ENCODE measurements around the gene STXBP6. TPM values are rescaled to one million over a fixed set of nuclear protein-coding genes. Genes with fewer than 3 reads are reported as not detected.

STXBP6 gene
- total RNA-seq, 1 experiment from 2014 or later = 0.27 TPM

DNA sequence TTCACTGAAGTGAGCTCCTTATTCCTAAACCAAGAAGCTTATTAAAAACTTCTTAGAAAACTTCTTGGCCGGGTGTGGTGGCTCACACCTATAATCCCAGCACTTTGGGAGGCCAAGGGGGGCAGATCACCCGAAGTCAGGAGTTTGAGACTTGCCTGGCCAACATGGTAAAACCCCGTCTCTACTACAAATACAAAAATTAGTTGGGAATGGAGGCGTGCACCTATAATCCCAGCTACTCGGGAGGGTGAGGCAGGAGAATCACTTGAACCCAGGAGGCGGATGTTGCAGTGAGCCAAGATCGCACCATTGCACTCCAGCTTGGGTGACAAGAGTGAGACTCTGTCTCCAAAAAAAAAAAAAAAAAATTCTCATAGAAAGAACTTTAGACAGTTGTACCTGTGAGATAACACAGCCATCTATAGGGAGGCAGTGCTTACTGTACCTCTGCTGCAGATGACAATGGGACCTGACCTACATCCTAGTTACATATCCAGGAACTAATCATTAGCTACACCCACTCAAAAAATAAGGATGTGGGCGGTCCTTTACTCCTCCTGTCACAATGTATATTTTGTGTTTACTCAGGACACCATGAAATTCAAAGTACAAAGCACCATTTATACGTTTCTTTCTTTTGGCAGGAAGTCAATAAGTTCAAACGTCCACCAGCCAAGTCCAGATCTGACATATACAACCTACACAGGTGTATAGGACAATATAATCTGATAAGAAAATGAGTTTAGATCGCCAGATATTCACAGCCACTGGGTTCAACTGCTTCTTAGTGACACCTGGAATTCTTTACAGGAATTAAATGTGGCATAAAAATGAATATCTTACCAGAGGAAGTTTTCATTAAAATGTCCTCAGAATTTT lies 14.9 kb downstream of the STXBP6 start (continued):
- TF ChIP-seq JUND (IDR thresholded peaks at IDR 0.05) (no peak), EGR1 (IDR thresholded peaks at IDR 0.05; ENCODE audit: low read depth) (no peak), RAD21 (IDR thresholded peaks at IDR 0.05; ENCODE audit: low read depth) (no peak), SIN3A (IDR thresholded peaks at IDR 0.05; ENCODE audit: low read depth) (no peak), CEBPB (IDR thresholded peaks at IDR 0.05; ENCODE audit: low read depth) (no peak), EZH2phosphoT487 (IDR thresholded peaks at IDR 0.05; ENCODE audit: borderline replicate concordance) (no peak)
- TF ChIP-seq, protein P1, sequence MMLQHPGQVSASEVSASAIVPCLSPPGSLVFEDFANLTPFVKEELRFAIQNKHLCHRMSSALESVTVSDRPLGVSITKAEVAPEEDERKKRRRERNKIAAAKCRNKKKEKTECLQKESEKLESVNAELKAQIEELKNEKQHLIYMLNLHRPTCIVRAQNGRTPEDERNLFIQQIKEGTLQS (IDR thresholded peaks at IDR 0.05) = no peak
- TF ChIP-seq, protein P2, sequence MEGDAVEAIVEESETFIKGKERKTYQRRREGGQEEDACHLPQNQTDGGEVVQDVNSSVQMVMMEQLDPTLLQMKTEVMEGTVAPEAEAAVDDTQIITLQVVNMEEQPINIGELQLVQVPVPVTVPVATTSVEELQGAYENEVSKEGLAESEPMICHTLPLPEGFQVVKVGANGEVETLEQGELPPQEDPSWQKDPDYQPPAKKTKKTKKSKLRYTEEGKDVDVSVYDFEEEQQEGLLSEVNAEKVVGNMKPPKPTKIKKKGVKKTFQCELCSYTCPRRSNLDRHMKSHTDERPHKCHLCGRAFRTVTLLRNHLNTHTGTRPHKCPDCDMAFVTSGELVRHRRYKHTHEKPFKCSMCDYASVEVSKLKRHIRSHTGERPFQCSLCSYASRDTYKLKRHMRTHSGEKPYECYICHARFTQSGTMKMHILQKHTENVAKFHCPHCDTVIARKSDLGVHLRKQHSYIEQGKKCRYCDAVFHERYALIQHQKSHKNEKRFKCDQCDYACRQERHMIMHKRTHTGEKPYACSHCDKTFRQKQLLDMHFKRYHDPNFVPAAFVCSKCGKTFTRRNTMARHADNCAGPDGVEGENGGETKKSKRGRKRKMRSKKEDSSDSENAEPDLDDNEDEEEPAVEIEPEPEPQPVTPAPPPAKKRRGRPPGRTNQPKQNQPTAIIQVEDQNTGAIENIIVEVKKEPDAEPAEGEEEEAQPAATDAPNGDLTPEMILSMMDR (IDR thresholded peaks at IDR 0.05 in 2 of 3, conservative IDR thresholded peaks at IDR 0.05 in 1 of 3; ENCODE audit: borderline replicate concordance in 1 of 3, insufficient read depth in 1 of 3, low read depth in 2 of 3, low read length in 2 of 3) = no peak

DNA sequence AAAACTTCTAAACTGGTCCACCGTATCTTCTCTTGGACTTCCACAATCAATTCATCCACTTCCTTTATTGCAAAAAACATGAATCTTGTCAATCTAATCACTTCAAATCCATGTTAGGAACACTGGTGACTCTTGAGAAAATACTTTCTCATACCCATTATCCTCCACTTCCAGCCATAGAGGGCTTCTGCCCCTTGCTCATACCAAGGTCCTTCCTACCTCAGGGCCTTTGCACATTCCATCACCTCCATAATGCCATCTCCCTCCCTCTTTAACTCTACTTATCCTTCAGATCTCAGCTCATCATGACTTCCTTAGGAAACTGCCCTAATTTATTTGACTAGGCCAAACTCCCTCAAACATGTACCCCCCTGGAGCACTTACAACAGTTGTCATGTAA lies 16.6 kb downstream of the STXBP6 start:
- no peaks in the 10 kb centered on the region for H3K4me1 ChIP-seq (ENCODE audit: control insufficient read depth in 1 of 2, insufficient read depth in 2 of 2, low read length in 2 of 2)
- ChIA-PET RAD21 (ENCODE audit: low non-redundant PET in 1 of 2, low total read pairs in 2 of 2, uncharacterized antibody in 2 of 2, unreplicated experiment in 2 of 2) (no interaction called here), POLR2A (no interaction called here), CTCF (no interaction called here)
- H3K36me3 ChIP-seq (ENCODE audit: control insufficient read depth in 1 of 2, insufficient read depth in 2 of 2, low read length in 2 of 2) = no peaks in the 10 kb centered on the region
- no peak overlapping the region for H2AFZ ChIP-seq (ENCODE audit: low read depth, low read length, poor library complexity, severe bottlenecking)
- peaks cover 3 to 31% of the 10 kb centered on the region in 2 experiments; a peak in 2 of 4 replicates for H3K9me3 ChIP-seq (ENCODE audit: control insufficient read depth in 1 of 2, insufficient read depth in 1 of 2, low read depth in 1 of 2, low read length in 2 of 2)
- no peaks in the 10 kb centered on the region for H4K20me1 ChIP-seq (ENCODE audit: insufficient read depth)
- no peak overlapping the region for H3K9ac ChIP-seq (ENCODE audit: low read length)
- H3K27ac ChIP-seq (ENCODE audit: low read depth, low read length) = no peak overlapping the region
- intact Hi-C loops (cut with micrococcal nuclease) = no loop called here
- BruUV-seq (replicated peaks) = no TSS peak
- DNase-seq (ENCODE audit: low read depth, low spot score) (no peak), ATAC-seq (no peak)
- no peak overlapping the region for H3K4me3 ChIP-seq (replicated peaks in 1 of 2; ENCODE audit: low read depth in 1 of 2, low read length in 2 of 2)
- H3K9me2 ChIP-seq (ENCODE audit: insufficient read depth) = no peaks in the 10 kb centered on the region
- H3K27me3 ChIP-seq (ENCODE audit: insufficient read depth, low read length) = no peaks in the 10 kb centered on the region
- no peak overlapping the region for H3K4me2 ChIP-seq (ENCODE audit: low read length)
- no peaks in the 10 kb centered on the region for H3K79me2 ChIP-seq (ENCODE audit: insufficient read depth, low read length)
- TF ChIP-seq POLR2AphosphoS5 (IDR thresholded peaks at IDR 0.05; ENCODE audit: low read depth, low read length) = no peak
- TF ChIP-seq TCF7L2 (IDR thresholded peaks at IDR 0.05; ENCODE audit: borderline replicate concordance, extremely low read depth, insufficient read depth, insufficient read length) = no peak
- TF ChIP-seq, protein P1 (IDR thresholded peaks at IDR 0.05) = no peak
- TF ChIP-seq SIN3A (IDR thresholded peaks at IDR 0.05; ENCODE audit: low read depth) = no peak
- TF ChIP-seq, protein P3, sequence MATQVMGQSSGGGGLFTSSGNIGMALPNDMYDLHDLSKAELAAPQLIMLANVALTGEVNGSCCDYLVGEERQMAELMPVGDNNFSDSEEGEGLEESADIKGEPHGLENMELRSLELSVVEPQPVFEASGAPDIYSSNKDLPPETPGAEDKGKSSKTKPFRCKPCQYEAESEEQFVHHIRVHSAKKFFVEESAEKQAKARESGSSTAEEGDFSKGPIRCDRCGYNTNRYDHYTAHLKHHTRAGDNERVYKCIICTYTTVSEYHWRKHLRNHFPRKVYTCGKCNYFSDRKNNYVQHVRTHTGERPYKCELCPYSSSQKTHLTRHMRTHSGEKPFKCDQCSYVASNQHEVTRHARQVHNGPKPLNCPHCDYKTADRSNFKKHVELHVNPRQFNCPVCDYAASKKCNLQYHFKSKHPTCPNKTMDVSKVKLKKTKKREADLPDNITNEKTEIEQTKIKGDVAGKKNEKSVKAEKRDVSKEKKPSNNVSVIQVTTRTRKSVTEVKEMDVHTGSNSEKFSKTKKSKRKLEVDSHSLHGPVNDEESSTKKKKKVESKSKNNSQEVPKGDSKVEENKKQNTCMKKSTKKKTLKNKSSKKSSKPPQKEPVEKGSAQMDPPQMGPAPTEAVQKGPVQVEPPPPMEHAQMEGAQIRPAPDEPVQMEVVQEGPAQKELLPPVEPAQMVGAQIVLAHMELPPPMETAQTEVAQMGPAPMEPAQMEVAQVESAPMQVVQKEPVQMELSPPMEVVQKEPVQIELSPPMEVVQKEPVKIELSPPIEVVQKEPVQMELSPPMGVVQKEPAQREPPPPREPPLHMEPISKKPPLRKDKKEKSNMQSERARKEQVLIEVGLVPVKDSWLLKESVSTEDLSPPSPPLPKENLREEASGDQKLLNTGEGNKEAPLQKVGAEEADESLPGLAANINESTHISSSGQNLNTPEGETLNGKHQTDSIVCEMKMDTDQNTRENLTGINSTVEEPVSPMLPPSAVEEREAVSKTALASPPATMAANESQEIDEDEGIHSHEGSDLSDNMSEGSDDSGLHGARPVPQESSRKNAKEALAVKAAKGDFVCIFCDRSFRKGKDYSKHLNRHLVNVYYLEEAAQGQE (IDR thresholded peaks at IDR 0.05; ENCODE audit: low read depth) = no peak
- no peak for TF ChIP-seq POLR2A (IDR thresholded peaks at IDR 0.05; ENCODE audit: borderline replicate concordance, extremely low read depth, insufficient read depth, insufficient read length)
- no peak for TF ChIP-seq SRF (IDR thresholded peaks at IDR 0.05; ENCODE audit: low read depth)
- TF ChIP-seq SP1 (IDR thresholded peaks at IDR 0.05; ENCODE audit: low read depth) = no peak
- TF ChIP-seq FOSL1 (IDR thresholded peaks at IDR 0.05; ENCODE audit: low read depth) = no peak
- no peak for TF ChIP-seq YY1 (IDR thresholded peaks at IDR 0.05; ENCODE audit: extremely low read depth, insufficient replicate concordance, low read depth, low read length)

Measured in HCT116 (cell line).